GM20000 (cell line): ENCODE results near the gene SOS2.
"Not testable (repeated sequence)": the region's sequence is repeated elsewhere in the genome, so short reads cannot be mapped to it uniquely, and the experiment has no call there.

Source experiments
- DNase-seq: peaks from one replicate; pipeline ENCODE4 v3.0.0; 2012; ENCODE audit warnings: low spot score
- TF ChIP-seq, protein P1 (sequence below): IDR thresholded peaks from 2 replicates; pipeline ENCODE4 v1.5.1; 2012; ENCODE audit warnings: mild to moderate bottlenecking, control low read depth; ENCODE audit errors: extremely low read depth, missing control alignments

SOS2 gene

DNA sequence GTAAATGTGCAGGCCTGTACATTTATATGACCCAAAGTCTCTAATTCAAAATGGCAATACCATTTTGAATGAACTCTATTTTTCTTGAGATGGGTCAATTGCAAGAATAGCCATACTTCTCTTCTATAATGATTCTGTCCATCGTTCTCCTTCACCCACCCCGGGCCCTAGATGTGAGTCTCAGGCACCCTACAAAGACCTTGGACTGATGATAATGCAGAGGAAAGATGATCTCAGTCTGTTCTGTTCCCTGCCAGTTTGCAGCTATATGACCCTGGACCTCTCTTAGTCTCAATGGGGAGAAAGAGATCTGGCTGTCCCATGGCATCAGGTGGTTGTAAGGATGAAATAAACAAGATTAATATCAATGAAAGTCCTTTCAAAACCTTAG is 145.1 kb downstream of the SOS2 start:
- DNase-seq, result no peak

DNA sequence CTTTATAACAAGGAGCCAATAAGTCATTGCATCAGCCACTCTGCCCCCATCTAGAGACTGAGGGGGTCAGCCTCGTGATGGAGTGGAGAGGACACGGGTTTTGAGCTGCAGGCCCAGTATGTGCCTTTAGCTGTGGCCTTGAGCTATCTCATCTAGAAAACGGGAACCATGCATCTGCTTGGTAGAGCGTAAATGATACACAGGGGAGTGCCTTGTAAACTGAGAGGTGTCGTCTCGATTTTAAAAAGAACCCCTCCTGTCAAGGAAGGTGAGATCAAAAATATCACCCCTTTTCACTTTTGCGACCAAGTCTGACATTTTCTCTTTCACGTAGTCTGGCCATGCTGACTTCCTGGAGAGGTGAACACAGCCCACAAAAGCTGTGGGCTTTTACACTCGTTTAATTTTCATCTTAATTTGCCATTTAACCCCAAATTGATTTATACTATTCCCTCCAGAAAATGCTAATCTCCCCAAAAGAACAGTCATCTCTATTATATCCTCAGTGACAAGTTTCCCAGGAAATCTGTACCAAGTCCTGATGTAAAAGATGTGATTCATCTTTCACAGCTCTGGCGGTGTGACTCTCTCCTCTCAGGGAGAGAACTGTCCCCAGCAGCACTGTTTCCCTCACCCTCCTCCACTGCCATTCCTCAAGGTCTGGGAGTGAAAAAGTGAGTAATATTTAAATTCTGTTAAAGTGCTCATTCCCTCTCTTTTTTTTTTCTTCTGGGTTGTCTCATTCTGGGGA is 145.6 kb downstream of the SOS2 start:
- DNase-seq, result peak; percentile 68
- TF ChIP-seq, protein P1, sequence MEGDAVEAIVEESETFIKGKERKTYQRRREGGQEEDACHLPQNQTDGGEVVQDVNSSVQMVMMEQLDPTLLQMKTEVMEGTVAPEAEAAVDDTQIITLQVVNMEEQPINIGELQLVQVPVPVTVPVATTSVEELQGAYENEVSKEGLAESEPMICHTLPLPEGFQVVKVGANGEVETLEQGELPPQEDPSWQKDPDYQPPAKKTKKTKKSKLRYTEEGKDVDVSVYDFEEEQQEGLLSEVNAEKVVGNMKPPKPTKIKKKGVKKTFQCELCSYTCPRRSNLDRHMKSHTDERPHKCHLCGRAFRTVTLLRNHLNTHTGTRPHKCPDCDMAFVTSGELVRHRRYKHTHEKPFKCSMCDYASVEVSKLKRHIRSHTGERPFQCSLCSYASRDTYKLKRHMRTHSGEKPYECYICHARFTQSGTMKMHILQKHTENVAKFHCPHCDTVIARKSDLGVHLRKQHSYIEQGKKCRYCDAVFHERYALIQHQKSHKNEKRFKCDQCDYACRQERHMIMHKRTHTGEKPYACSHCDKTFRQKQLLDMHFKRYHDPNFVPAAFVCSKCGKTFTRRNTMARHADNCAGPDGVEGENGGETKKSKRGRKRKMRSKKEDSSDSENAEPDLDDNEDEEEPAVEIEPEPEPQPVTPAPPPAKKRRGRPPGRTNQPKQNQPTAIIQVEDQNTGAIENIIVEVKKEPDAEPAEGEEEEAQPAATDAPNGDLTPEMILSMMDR, result no peak

More for the DNA sequence above, 145.1 kb downstream of the SOS2 start:
- TF ChIP-seq, protein P1, result no peak

DNA sequence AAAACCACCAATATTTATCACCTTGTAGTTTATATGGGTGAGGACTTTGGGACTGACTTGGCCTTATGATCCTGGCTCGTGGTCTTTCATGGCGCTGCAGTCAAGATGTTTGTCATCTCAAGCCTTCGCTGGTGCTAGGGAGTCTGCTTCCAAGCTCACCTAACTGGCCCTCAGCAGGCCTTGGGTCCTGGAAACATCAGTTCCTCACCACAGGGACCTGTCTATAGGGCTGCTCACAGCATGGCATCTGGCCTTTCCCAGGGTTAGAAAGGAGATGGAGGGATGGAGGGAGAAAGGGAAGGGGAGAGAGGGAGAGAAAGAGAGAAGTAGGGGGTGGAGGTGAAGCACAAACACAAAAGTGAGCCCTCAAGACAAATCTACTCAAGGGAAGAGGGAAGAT is 146.7 kb downstream of the SOS2 start:
- TF ChIP-seq, protein P1, result no peak
- no peak for DNase-seq

DNA sequence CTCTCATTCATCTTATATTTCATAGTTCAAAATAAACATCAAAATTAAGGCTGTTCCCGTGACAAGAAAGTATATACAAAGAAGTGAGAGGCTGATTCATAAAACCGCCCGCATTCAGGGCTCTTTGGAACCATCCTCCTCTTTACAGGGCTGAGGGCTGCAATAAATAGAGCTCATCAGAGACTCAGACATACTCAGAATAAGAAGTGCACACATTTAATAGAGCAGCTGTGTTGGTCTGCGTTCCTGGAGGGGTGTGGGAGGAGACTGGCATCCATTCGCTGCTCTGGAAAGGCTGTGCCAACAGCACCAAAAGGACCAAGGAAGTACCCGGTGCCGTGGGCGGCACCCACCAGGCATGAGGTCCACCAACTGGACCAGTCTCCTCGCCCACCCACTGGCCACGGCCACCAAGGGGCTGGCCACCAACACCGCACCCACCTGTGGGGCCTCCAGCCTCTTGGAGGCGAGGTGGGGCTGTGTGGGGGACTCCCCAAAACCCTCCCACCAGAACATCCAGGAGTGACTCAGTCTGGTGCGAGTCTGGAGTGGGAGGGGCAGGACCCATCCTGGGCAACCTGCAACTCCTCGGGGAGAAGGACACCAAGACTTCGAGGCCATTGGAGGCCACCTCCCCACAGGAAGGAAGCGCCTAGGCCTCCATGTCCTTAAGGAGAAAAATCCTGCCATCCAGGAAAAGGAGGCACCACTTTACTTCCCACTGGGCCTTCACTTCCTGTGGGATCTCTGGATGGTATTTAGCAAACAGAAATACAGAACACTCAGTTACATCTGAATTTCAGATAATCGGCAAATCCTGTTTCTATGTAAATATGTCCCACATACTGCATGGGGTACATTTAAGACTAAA is 147.7 kb downstream of the SOS2 start:
- TF ChIP-seq, protein P1, result no peak

DNA sequence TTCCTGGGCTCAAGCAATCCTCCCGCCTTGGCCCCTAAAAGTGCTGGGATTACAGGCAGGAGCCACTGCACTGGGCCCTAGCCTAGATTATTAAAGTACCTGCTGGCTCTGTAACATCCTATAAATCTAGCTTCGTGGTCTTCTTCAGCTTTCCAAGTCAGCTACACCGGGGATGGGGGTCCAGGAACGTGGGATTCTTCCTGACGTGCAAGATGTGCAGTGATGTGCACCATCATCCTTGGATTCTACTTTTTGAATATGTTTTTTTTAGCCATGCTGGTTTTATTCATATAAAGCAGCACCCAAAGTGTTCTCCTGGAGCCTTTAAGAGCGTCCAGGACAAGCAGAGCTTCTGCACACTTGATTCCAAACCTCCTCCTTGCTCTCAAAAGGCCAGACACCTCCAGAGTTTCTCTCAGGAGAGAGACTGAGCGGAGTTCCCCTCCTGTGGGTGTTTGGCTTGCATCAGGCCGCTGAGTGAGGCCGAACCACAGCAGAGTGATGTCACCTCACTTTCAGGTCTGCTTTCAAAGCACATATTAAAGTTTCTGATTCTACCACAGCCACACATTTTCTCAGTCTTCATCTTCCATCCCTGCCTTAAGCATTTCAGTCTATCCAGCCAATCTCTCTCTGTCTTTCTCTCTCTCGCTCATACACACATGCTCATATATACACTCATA is 148.5 kb downstream of the SOS2 start:
- TF ChIP-seq, protein P1, result no peak
- DNase-seq, result peak; percentile 88

More for the DNA sequence above, 147.7 kb downstream of the SOS2 start:
- DNase-seq, result peak; percentile 57

DNA sequence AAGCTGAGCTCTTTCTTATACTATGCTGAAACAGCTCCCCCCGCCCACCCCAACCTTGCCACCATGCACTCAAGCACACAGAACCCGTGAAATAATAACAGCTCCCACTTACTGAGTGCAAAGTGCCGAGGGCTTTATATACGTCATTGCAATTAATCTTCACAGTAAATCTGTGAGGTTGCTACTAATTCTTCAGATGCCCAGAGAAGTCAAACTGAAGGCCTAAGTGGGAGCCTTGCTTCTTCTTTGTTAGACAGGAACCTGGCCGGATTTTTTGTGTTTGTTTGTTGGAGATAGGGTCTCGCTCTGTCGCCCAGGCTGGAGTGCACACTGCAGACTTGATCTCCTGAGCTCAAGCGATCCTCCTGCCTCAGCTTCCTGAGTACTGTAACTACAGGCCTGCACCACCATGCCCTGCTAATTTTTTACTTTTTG is 149.1 kb downstream of the SOS2 start:
- DNase-seq, result no peak
- TF ChIP-seq, protein P1, result no peak

DNA sequence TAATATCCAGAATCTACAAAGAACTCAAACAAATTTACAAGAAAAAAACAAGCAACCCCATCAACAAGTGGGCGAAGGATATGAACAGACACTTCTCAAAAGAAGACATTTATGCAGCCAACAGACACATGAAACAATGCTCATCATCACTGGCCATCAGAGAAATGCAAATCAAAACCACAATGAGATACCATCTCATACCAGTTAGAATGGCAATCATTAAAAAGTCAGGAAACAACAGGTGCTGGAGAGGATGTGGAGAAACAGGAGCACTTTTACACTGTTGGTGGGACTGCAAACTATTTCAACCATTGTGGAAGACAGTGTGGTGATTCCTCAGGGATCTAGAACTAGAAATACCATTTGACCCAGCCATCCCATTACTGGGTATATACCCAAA is 152.3 kb downstream of the SOS2 start:
- not testable (repeated sequence) for DNase-seq

DNA sequence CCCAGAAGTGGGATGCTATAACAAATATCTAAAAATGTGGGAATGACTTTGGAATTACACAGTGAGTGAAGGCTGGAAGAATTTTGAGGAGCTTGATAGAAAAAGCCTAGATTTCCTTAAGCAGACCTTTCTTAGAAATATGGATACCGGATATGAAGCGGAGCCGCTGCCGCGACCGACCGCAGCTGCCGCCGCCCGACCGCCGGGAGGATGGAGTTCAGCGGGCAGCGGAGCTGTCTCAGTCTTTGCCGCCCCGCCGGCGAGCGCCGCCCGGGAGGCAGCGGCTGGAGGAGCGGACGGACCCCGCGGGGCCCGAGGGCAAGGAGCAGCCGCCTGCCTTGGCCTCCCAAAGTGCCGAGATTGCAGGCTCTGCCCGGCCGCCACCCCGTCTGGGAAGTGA is 157.7 kb downstream of the SOS2 start:
- not testable (repeated sequence) for DNase-seq
